Cerebellar cortex (tissue), 1 donor: Measurements from ENCODE around the gene LPCAT3.
"Not testable (repeated sequence)": the region's sequence is repeated elsewhere in the genome, so short reads cannot be mapped to it uniquely, and the experiment has no call there.

Source experiments
- DNase-seq: peaks from one replicate; pipeline ENCODE4 v3.0.0-alpha.2; 2015; ENCODE audit warnings: low spot score

The LPCAT3 gene

GRCh38 chr12:7018350-7019042 is at the start of gene LPCAT3:
Gene LPCAT3 (minus strand): TSS chr12:7018476. CDS start chr12:7018424, 52 bp downstream.
- peak; percentile 96 for DNase-seq

- DNase-seq, result no peak
These were observed 48.8 kb upstream of the LPCAT3 start for GRCh38 chr12:7067096-7067495.

- no peak for DNase-seq
These were observed 48.3 kb upstream of the LPCAT3 start for GRCh38 chr12:7066596-7066995.

- no peak for DNase-seq
These were observed 46.9 kb upstream of the LPCAT3 start for GRCh38 chr12:7065073-7065623.

GRCh38 chr12:7064516-7064915 is 46.2 kb upstream of the LPCAT3 start:
- DNase-seq, result no peak

- DNase-seq, result no peak
These were observed 43.3 kb upstream of the LPCAT3 start for GRCh38 chr12:7061596-7061995.

- no peak for DNase-seq
These were observed 42.9 kb upstream of the LPCAT3 start for GRCh38 chr12:7061138-7061537.

- DNase-seq, result peak; percentile 73
These were observed 42.2 kb upstream of the LPCAT3 start, which contains the start of gene C1S for GRCh38 chr12:7060353-7060954. Gene C1S (plus strand): TSS chr12:7060718. CDS start chr12:7061913, 1,195 bp downstream.

GRCh38 chr12:7059780-7060179 is 41.5 kb upstream of the LPCAT3 start:
- DNase-seq, result no peak

- no peak for DNase-seq
These were observed 40.6 kb upstream of the LPCAT3 start for GRCh38 chr12:7058850-7059395.

GRCh38 chr12:7058163-7058845 is 40.0 kb upstream of the LPCAT3 start:
- no peak for DNase-seq

GRCh38 chr12:7055736-7056135 is 37.5 kb upstream of the LPCAT3 start:
- not testable (repeated sequence) for DNase-seq

GRCh38 chr12:7054925-7055324 is 36.6 kb upstream of the LPCAT3 start:
- DNase-seq, result no peak

GRCh38 chr12:7049973-7050372 is 31.7 kb upstream of the LPCAT3 start:
- not testable (repeated sequence) for DNase-seq

- DNase-seq, result not testable (repeated sequence)
These were observed 31.2 kb upstream of the LPCAT3 start for GRCh38 chr12:7049445-7049951.

- DNase-seq, result no peak
These were observed 29.0 kb upstream of the LPCAT3 start for GRCh38 chr12:7047306-7047705.

- no peak for DNase-seq
These were observed 28.3 kb upstream of the LPCAT3 start for GRCh38 chr12:7046383-7047105.

GRCh38 chr12:7045913-7046312 is 27.6 kb upstream of the LPCAT3 start:
- DNase-seq, result no peak

- peak; percentile 73 for DNase-seq
These were observed 24.6 kb upstream of the LPCAT3 start for GRCh38 chr12:7042842-7043241.

GRCh38 chr12:7039403-7039802 is 21.1 kb upstream of the LPCAT3 start:
- no peak for DNase-seq

- no peak for DNase-seq
These were observed 20.3 kb upstream of the LPCAT3 start for GRCh38 chr12:7038591-7038990.

GRCh38 chr12:7037411-7037810 is 19.1 kb upstream of the LPCAT3 start:
- not testable (repeated sequence) for DNase-seq
